Measurements from ENCODE around the gene HLA-DPB1.

DNA sequence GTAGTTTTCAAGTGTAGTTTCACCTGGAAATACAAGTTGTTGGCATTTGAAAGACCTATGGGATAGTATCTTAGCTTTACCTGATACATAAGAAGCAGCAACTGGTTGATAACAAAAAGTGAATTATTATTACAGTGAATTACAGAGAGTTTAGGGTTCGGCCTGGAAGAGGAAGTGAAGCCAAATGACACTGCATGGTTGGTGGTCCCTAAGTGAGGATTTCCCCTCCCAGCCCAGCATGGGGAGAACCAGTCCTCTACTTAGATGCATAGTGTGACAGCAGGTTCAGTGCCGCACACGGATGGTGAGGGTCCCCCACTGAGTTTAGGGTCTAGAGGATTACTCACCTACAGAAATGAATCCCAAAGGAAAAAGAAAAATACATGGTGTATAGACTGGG, 18.1 kb downstream of the HLA-DPB1 start:
- TF ChIP-seq POLR2AphosphoS5 (IDR thresholded peaks at IDR 0.05) (no peak), RAD21 (conservative IDR thresholded peaks at IDR 0.05) (no peak), EZH2 (IDR thresholded peaks at IDR 0.05; ENCODE audit: borderline replicate concordance, insufficient read depth, low read length, poor library complexity, severe bottlenecking) (no peak)
- TF ChIP-seq, protein P1, sequence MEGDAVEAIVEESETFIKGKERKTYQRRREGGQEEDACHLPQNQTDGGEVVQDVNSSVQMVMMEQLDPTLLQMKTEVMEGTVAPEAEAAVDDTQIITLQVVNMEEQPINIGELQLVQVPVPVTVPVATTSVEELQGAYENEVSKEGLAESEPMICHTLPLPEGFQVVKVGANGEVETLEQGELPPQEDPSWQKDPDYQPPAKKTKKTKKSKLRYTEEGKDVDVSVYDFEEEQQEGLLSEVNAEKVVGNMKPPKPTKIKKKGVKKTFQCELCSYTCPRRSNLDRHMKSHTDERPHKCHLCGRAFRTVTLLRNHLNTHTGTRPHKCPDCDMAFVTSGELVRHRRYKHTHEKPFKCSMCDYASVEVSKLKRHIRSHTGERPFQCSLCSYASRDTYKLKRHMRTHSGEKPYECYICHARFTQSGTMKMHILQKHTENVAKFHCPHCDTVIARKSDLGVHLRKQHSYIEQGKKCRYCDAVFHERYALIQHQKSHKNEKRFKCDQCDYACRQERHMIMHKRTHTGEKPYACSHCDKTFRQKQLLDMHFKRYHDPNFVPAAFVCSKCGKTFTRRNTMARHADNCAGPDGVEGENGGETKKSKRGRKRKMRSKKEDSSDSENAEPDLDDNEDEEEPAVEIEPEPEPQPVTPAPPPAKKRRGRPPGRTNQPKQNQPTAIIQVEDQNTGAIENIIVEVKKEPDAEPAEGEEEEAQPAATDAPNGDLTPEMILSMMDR (IDR thresholded peaks at IDR 0.05; ENCODE audit: poor library complexity, severe bottlenecking), result no peak

All from neural cell (in vitro differentiated cells).